Endothelial cell of umbilical vein (primary cell): Measurements from ENCODE around the gene PEX7. TPM values are rescaled to one million over a fixed set of nuclear protein-coding genes. Genes with fewer than 3 reads are reported as not detected.

Experiments
- BruUV-seq: library from RNA; stranded (reverse); fragments of 400-500 nt; replicated peaks from 2 replicates; lab custom pipeline; 2021; lab: Mats Ljungman, UMichigan
- CTCF ChIA-PET: fragments of 300-600, 350-600 bp; sonication (Branson Sonifier 250); formaldehyde crosslinking; loops from one replicate; lab custom pipeline; 2021; ENCODE audit warnings: antibody characterized with exemption, inconsistent platforms; lab: Charles Lee
- POLR2A ChIA-PET: fragments of 300-600, 350-600 bp; sonication (Branson Sonifier 250); formaldehyde crosslinking; loops from one replicate; lab custom pipeline; 2021; ENCODE audit warnings: antibody characterized with exemption, inconsistent platforms; lab: Charles Lee
- DNase-seq: peaks from one replicate; pipeline ENCODE4 v3.0.0-alpha.2; 2011; ENCODE audit warnings: low read depth, low spot score
- FAIRE-seq: peaks from 2 replicates; lab custom pipeline; 2011; peaks lifted over from hg19 to GRCh38; lab: Jason Lieb, UNC
- H2AFZ ChIP-seq: 2 replicates; pipeline ENCODE4 v1.6.0; 2012; ENCODE audit warnings: low read depth, low read length, control low read depth, inconsistent platforms
- H3K27ac ChIP-seq: 2 replicates; pipeline ENCODE4 v1.5.1; 2011; ENCODE audit warnings: low read depth, mild to moderate bottlenecking, control low read depth, low read length, moderate library complexity; ENCODE audit not compliant: insufficient read depth
- H3K27me3 ChIP-seq, 2 experiments: 2 replicates each; pipeline versions ENCODE4 v1.6.0 to v1.6.1; 2011; ENCODE audit warnings: low read length in 2 of 2, mixed read lengths in 1 of 2; ENCODE audit not compliant: control insufficient read depth in 2 of 2, insufficient read depth in 2 of 2
- H3K36me3 ChIP-seq, 2 experiments: 2 replicates in 1 of 2; 3 replicates in 1 of 2; pipeline ENCODE4 v1.5.1; 2011; ENCODE audit warnings: low read length in 2 of 2, mild to moderate bottlenecking in 1 of 2, moderate library complexity in 1 of 2; ENCODE audit not compliant: control insufficient read depth in 2 of 2, insufficient read depth in 2 of 2; ENCODE audit errors: extremely low read depth in 1 of 2
- H3K4me1 ChIP-seq: 3 replicates; pipeline ENCODE4 v1.5.1; 2011; ENCODE audit warnings: mild to moderate bottlenecking, low read length; ENCODE audit not compliant: control insufficient read depth, insufficient read depth; ENCODE audit errors: extremely low read depth
- H3K4me2 ChIP-seq: 2 replicates; pipeline ENCODE4 v1.6.1; 2011; ENCODE audit warnings: low read length, control low read depth, mixed read lengths; ENCODE audit not compliant: insufficient read depth
- H3K4me3 ChIP-seq, 3 experiments: fragments of 200-600 bp in 1 of 3; sonication (generic), shearing (Covaris generic) in 1 of 3; replicated peaks in 1 of 3; 2 replicates each; pipeline ENCODE4 v1.5.1; 2011 to 2016; ENCODE audit warnings: control low read depth in 3 of 3, low read length in 3 of 3, mild to moderate bottlenecking in 2 of 3, inconsistent platforms in 1 of 3, low read depth in 1 of 3, moderate library complexity in 1 of 3; ENCODE audit not compliant: insufficient read depth in 1 of 3
- H3K79me2 ChIP-seq: 2 replicates; pipeline ENCODE4 v1.6.0; 2012; ENCODE audit warnings: low read length, inconsistent platforms; ENCODE audit not compliant: control insufficient read depth, insufficient read depth
- H3K9ac ChIP-seq: replicated peaks from 2 replicates; pipeline ENCODE3; 2011; ENCODE audit warnings: low read length, control low read depth; ENCODE audit not compliant: insufficient read depth; ENCODE audit errors: extremely low read depth
- H3K9me1 ChIP-seq: replicated peaks from 3 replicates; pipeline ENCODE4 v1.6.0; 2011; ENCODE audit warnings: mild to moderate bottlenecking, low read length; ENCODE audit not compliant: control insufficient read depth, insufficient read depth; ENCODE audit errors: extremely low read depth
- H3K9me3 ChIP-seq: replicated peaks from 2 replicates; pipeline ENCODE4 v1.5.1; 2012; ENCODE audit warnings: low read length, inconsistent platforms; ENCODE audit not compliant: control insufficient read depth, insufficient read depth
- H4K20me1 ChIP-seq: replicated peaks from 2 replicates; pipeline ENCODE3; 2011; ENCODE audit warnings: mild to moderate bottlenecking, low read length; ENCODE audit not compliant: control insufficient read depth, insufficient read depth; ENCODE audit errors: extremely low read depth
- EZH2 ChIP-seq: IDR thresholded peaks from 2 replicates; pipeline ENCODE4 v1.6.1; 2012; ENCODE audit warnings: borderline replicate concordance, low read depth, mild to moderate bottlenecking, moderate library complexity, low read length, inconsistent platforms; ENCODE audit not compliant: severe bottlenecking
- FOS ChIP-seq: IDR thresholded peaks from 2 replicates; pipeline ENCODE4 v1.6.1; 2011; ENCODE audit warnings: mild to moderate bottlenecking, low read length, moderate library complexity, borderline replicate concordance; ENCODE audit not compliant: insufficient read depth
- GATA2 ChIP-seq: IDR thresholded peaks from 2 replicates; pipeline ENCODE4 v1.7.0; 2011; ENCODE audit warnings: low read depth, mild to moderate bottlenecking, moderate library complexity, mixed read lengths, low read length; ENCODE audit not compliant: insufficient read length, insufficient read depth
- JUN ChIP-seq: IDR thresholded peaks from 2 replicates; pipeline ENCODE4 v1.6.1; 2011; ENCODE audit warnings: borderline replicate concordance, low read depth; ENCODE audit not compliant: insufficient read length, insufficient read depth
- MYC ChIP-seq: IDR thresholded peaks from one replicate; pipeline ENCODE4 v1.6.1; 2011; ENCODE audit warnings: mild to moderate bottlenecking, low read depth, low read length
- POLR2A ChIP-seq: IDR thresholded peaks from 2 replicates; pipeline ENCODE4 v1.6.1; 2012; ENCODE audit warnings: low read depth, mild to moderate bottlenecking, control low read depth, low read length
- POLR2AphosphoS5 ChIP-seq: IDR thresholded peaks from 2 replicates; pipeline ENCODE4 v1.6.1; 2012; ENCODE audit warnings: low read depth, mild to moderate bottlenecking, control low read depth, low read length, moderate library complexity; ENCODE audit not compliant: insufficient read depth
- dilution Hi-C: fragments of 300-500 bp; cut with MboI; formaldehyde crosslinking; loops from one replicate; pipeline ENCODE4 v1.15.0; 2019; ENCODE audit warnings: low sequenced_read_pairs; ENCODE audit not compliant: extremely low pct_ligation_motif_present
- intact Hi-C: fragments of 100-400 bp; cut with micrococcal nuclease; formaldehyde crosslinking; loops from one replicate; pipeline ENCODE4 v1.10.0; 2022
- polyA plus RNA-seq, 4 experiments: library from polyadenylated mRNA; depleted of rRNA in 3 of 4; stranded (reverse) in 3 of 4; unstranded in 1 of 4; fragments of >200 nt; gene quantifications; 2 replicates each; pipeline versions ENCODE4 v1.2.1 to v1.2.3, GENCODE V29; 2011 to 2012; ENCODE audit warnings: missing spikeins in 1 of 4
- total RNA-seq: library from RNA; stranded (reverse); gene quantifications from 2 replicates; pipeline ENCODE4 v1.2.3, GENCODE V29; 2021
- TF ChIP-seq, protein P1 (sequence below): IDR thresholded peaks from 2 replicates; pipeline ENCODE4 v1.6.1; 2011; ENCODE audit not compliant: insufficient read depth, insufficient read length
- TF ChIP-seq, protein P2 (sequence below), 2 donors: IDR thresholded peaks; 1 replicate in 1 of 2; 2 replicates in 1 of 2; pipeline ENCODE4 v1.5.1; 2011; ENCODE audit warnings: low read length in 2 of 2, mild to moderate bottlenecking in 2 of 2, moderate library complexity in 2 of 2, control low read depth in 1 of 2, inconsistent platforms in 1 of 2, low read depth in 1 of 2; ENCODE audit not compliant: insufficient read depth in 1 of 2; ENCODE audit errors: extremely low read depth in 1 of 2

Gene PEX7
- total and polyA plus RNA-seq, 2 donors (not counting 3 experiments of a cell fraction or from before 2014, with no cell fraction given): 3.7 to 5.7 TPM

DNA sequence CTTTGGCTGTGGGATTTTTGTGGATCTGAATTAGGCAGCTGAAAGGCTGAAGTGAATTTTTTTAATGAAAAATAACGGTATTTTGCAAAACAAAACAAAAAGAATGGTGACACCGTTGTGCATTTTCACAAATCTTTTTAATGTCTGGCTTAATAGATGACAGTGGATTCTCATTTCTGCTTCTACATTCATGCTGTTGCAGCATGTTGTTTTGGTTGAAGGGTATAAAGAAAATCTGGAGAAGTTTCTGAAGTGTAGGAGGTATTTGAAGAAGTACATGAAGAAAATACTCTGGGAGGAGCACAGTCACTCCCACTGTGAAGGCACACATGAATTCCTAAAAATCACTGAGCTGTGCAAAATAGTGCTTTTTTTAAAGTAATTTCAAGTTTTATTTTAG lies 27.0 kb upstream of the PEX7 start:
- DNase-seq (no peak), FAIRE-seq (no peak)
- intact Hi-C loops (no loop called here), dilution Hi-C loops (no loop called here)
- H3K4me3 ChIP-seq: no peak overlapping the region
- no peaks in the 10 kb centered on the region for H3K9me3 ChIP-seq
- no peak overlapping the region for H2AFZ ChIP-seq
- H3K27me3 ChIP-seq: no peaks in the 10 kb centered on the region
- POLR2A ChIA-PET: no interaction called here
- CTCF ChIA-PET: interaction anchor here (1.0 to 3.7 kb wide), 4 partner anchors 12 to 214 kb away, joined by 3 to 75 read pairs (median 4); no protein-coding TSS in a partner anchor
- no peaks in the 10 kb centered on the region for H3K9me1 ChIP-seq
- no peaks in the 10 kb centered on the region for H4K20me1 ChIP-seq
- peaks cover 6% of the 10 kb centered on the region for H3K4me1 ChIP-seq
- BruUV-seq: no TSS peak
- H3K4me2 ChIP-seq: no peak overlapping the region
- H3K36me3 ChIP-seq: no peaks in the 10 kb centered on the region
- H3K9ac ChIP-seq: no peak overlapping the region
- no peak overlapping the region for H3K27ac ChIP-seq
- H3K79me2 ChIP-seq: peaks cover 10% of the 10 kb centered on the region
- TF ChIP-seq FOS: no peak

DNA sequence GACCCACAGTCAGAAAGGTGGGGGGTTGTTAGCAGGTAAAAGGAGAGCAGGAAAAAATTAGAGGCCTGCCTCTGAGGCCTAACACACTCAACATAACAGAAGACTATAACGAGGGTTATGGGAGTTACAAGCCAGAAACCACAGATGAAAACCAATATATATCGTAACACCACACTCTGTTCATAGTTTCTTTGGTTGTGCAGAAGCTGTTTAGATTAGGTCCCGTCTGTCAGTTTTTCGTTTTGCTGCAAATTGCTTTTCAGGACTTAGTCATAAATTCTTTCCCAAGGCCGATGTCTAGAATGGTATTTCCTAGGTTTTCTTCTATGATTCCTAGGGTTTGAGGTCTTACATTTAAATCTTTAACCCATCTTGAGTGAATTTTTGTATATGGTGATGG lies 26.4 kb upstream of the PEX7 start:
- ChIA-PET CTCF (interaction anchor here (1.5 to 3.7 kb wide), 2 partner anchors 12 to 152 kb away, joined by 3 to 75 read pairs; no protein-coding TSS in a partner anchor), POLR2A (no interaction called here)
- FAIRE-seq (no peak), DNase-seq (no peak)
- Histone ChIP-seq H3K9me1 (no peaks in the 10 kb centered on the region), H4K20me1 (no peaks in the 10 kb centered on the region), H3K36me3 (no peaks in the 10 kb centered on the region), H3K4me3 (no peak overlapping the region), H3K9ac (no peak overlapping the region), H3K79me2 (peaks cover 4% of the 10 kb centered on the region), H3K4me2 (no peak overlapping the region), H3K27ac (no peak overlapping the region), H2AFZ (no peak overlapping the region), H3K9me3 (no peaks in the 10 kb centered on the region), H3K4me1 (peaks cover 3% of the 10 kb centered on the region), H3K27me3 (no peaks in the 10 kb centered on the region)
- intact Hi-C loops (no loop called here), dilution Hi-C loops (no loop called here)
- BruUV-seq: no TSS peak
- TF ChIP-seq FOS (no peak), GATA2 (no peak), POLR2A (no peak), JUN (no peak), MYC (no peak), EZH2 (no peak), POLR2AphosphoS5 (no peak)
- TF ChIP-seq, protein P1, sequence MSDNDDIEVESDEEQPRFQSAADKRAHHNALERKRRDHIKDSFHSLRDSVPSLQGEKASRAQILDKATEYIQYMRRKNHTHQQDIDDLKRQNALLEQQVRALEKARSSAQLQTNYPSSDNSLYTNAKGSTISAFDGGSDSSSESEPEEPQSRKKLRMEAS: no peak
- TF ChIP-seq, protein P2, sequence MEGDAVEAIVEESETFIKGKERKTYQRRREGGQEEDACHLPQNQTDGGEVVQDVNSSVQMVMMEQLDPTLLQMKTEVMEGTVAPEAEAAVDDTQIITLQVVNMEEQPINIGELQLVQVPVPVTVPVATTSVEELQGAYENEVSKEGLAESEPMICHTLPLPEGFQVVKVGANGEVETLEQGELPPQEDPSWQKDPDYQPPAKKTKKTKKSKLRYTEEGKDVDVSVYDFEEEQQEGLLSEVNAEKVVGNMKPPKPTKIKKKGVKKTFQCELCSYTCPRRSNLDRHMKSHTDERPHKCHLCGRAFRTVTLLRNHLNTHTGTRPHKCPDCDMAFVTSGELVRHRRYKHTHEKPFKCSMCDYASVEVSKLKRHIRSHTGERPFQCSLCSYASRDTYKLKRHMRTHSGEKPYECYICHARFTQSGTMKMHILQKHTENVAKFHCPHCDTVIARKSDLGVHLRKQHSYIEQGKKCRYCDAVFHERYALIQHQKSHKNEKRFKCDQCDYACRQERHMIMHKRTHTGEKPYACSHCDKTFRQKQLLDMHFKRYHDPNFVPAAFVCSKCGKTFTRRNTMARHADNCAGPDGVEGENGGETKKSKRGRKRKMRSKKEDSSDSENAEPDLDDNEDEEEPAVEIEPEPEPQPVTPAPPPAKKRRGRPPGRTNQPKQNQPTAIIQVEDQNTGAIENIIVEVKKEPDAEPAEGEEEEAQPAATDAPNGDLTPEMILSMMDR (IDR thresholded peaks at IDR 0.05; ENCODE audit: extremely low read depth in 1 of 2, insufficient read depth in 1 of 2, low read depth in 1 of 2, low read length in 2 of 2): no peak
